ENCODE data around the gene ZNF736. TPM values are rescaled to one million over a fixed set of nuclear protein-coding genes. Genes with fewer than 3 reads are reported as not detected.

ZNF736 gene
- total and polyA plus RNA-seq, 2 experiments from 2014 or later = 2.6 to 14.2 TPM

DNA sequence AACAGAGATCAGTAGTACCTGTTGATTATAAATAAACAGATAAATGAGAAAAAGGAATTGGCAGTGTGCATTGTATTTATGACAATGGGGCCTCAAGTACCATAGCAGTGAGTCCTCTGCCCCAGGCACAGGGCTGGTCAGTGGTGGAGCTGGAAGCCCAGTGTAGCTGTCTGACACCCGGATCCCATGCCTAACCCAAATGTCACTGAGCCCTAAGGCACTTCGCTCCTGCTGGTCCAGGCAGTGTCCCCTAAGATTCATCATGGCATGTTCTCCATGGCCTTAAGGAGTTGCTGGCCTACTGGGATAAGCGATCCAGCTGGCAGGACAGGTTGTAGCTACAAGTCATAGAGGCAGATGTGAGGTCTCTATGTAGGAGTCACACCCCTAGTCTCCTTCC lies 3.3 kb upstream of the ZNF736 start (continued):
- TF ChIP-seq, protein P1, sequence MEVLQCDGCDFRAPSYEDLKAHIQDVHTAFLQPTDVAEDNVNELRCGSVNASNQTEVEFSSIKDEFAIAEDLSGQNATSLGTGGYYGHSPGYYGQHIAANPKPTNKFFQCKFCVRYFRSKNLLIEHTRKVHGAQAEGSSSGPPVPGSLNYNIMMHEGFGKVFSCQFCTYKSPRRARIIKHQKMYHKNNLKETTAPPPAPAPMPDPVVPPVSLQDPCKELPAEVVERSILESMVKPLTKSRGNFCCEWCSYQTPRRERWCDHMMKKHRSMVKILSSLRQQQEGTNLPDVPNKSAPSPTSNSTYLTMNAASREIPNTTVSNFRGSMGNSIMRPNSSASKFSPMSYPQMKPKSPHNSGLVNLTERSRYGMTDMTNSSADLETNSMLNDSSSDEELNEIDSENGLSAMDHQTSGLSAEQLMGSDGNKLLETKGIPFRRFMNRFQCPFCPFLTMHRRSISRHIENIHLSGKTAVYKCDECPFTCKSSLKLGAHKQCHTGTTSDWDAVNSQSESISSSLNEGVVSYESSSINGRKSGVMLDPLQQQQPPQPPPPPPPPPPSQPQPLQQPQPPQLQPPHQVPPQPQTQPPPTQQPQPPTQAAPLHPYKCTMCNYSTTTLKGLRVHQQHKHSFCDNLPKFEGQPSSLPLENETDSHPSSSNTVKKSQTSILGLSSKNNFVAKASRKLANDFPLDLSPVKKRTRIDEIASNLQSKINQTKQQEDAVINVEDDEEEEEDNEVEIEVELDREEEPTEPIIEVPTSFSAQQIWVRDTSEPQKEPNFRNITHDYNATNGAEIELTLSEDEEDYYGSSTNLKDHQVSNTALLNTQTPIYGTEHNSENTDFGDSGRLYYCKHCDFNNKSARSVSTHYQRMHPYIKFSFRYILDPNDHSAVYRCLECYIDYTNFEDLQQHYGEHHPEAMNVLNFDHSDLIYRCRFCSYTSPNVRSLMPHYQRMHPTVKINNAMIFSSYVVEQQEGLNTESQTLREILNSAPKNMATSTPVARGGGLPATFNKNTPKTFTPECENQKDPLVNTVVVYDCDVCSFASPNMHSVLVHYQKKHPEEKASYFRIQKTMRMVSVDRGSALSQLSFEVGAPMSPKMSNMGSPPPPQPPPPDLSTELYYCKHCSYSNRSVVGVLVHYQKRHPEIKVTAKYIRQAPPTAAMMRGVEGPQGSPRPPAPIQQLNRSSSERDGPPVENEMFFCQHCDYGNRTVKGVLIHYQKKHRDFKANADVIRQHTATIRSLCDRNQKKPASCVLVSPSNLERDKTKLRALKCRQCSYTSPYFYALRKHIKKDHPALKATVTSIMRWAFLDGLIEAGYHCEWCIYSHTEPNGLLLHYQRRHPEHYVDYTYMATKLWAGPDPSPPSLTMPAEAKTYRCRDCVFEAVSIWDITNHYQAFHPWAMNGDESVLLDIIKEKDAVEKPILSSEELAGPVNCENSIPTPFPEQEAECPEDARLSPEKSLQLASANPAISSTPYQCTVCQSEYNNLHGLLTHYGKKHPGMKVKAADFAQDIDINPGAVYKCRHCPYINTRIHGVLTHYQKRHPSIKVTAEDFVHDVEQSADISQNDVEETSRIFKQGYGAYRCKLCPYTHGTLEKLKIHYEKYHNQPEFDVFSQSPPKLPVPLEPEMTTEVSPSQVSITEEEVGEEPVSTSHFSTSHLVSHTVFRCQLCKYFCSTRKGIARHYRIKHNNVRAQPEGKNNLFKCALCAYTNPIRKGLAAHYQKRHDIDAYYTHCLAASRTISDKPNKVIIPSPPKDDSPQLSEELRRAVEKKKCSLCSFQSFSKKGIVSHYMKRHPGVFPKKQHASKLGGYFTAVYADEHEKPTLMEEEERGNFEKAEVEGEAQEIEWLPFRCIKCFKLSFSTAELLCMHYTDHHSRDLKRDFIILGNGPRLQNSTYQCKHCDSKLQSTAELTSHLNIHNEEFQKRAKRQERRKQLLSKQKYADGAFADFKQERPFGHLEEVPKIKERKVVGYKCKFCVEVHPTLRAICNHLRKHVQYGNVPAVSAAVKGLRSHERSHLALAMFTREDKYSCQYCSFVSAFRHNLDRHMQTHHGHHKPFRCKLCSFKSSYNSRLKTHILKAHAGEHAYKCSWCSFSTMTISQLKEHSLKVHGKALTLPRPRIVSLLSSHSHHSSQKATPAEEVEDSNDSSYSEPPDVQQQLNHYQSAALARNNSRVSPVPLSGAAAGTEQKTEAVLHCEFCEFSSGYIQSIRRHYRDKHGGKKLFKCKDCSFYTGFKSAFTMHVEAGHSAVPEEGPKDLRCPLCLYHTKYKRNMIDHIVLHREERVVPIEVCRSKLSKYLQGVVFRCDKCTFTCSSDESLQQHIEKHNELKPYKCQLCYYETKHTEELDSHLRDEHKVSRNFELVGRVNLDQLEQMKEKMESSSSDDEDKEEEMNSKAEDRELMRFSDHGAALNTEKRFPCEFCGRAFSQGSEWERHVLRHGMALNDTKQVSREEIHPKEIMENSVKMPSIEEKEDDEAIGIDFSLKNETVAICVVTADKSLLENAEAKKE (CRISPR knock-in tag; IDR thresholded peaks at IDR 0.05) = no peak
- TF ChIP-seq JUNB (IDR thresholded peaks at IDR 0.05; ENCODE audit: unreplicated experiment) (no peak), ZNF114 (CRISPR knock-in tag; IDR thresholded peaks at IDR 0.05) (no peak), ZNF331 (CRISPR knock-in tag; IDR thresholded peaks at IDR 0.05; ENCODE audit: low read depth) (no peak), NANOG (IDR thresholded peaks at IDR 0.05; ENCODE audit: borderline replicate concordance) (no peak)
- TF ChIP-seq, protein P2, sequence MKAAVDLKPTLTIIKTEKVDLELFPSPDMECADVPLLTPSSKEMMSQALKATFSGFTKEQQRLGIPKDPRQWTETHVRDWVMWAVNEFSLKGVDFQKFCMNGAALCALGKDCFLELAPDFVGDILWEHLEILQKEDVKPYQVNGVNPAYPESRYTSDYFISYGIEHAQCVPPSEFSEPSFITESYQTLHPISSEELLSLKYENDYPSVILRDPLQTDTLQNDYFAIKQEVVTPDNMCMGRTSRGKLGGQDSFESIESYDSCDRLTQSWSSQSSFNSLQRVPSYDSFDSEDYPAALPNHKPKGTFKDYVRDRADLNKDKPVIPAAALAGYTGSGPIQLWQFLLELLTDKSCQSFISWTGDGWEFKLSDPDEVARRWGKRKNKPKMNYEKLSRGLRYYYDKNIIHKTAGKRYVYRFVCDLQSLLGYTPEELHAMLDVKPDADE (IDR thresholded peaks at IDR 0.05) = no peak
- TF ChIP-seq, protein P3, sequence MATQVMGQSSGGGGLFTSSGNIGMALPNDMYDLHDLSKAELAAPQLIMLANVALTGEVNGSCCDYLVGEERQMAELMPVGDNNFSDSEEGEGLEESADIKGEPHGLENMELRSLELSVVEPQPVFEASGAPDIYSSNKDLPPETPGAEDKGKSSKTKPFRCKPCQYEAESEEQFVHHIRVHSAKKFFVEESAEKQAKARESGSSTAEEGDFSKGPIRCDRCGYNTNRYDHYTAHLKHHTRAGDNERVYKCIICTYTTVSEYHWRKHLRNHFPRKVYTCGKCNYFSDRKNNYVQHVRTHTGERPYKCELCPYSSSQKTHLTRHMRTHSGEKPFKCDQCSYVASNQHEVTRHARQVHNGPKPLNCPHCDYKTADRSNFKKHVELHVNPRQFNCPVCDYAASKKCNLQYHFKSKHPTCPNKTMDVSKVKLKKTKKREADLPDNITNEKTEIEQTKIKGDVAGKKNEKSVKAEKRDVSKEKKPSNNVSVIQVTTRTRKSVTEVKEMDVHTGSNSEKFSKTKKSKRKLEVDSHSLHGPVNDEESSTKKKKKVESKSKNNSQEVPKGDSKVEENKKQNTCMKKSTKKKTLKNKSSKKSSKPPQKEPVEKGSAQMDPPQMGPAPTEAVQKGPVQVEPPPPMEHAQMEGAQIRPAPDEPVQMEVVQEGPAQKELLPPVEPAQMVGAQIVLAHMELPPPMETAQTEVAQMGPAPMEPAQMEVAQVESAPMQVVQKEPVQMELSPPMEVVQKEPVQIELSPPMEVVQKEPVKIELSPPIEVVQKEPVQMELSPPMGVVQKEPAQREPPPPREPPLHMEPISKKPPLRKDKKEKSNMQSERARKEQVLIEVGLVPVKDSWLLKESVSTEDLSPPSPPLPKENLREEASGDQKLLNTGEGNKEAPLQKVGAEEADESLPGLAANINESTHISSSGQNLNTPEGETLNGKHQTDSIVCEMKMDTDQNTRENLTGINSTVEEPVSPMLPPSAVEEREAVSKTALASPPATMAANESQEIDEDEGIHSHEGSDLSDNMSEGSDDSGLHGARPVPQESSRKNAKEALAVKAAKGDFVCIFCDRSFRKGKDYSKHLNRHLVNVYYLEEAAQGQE (IDR thresholded peaks at IDR 0.05; ENCODE audit: unreplicated experiment) = no peak

Measured in GM23338 (cell line).